GM20000 (cell line): ENCODE results near the gene CADPS2.

ENCODE experiments used
- DNase-seq: peaks from one replicate; pipeline ENCODE4 v3.0.0; 2012; ENCODE audit warnings: low spot score
- CTCF ChIP-seq: IDR thresholded peaks from 2 replicates; pipeline ENCODE4 v1.5.1; 2012; ENCODE audit warnings: mild to moderate bottlenecking, control low read depth; ENCODE audit errors: extremely low read depth, missing control alignments

Gene CADPS2

GRCh38 chr7:122676466-122676865 is 209.8 kb downstream of the CADPS2 start:
- no peak for TF ChIP-seq CTCF
- DNase-seq, result no peak

GRCh38 chr7:122675621-122676020 is 210.6 kb downstream of the CADPS2 start:
- DNase-seq, result no peak
- no peak for TF ChIP-seq CTCF

- no peak for TF ChIP-seq CTCF
- DNase-seq, result no peak
Measured at GRCh38 chr7:122675011-122675410, 211.2 kb downstream of the CADPS2 start.

GRCh38 chr7:122674502-122674901 is 211.8 kb downstream of the CADPS2 start:
- no peak for DNase-seq
- no peak for TF ChIP-seq CTCF

GRCh38 chr7:122673951-122674350 is 212.3 kb downstream of the CADPS2 start:
- no peak for TF ChIP-seq CTCF
- DNase-seq, result no peak

- no peak for TF ChIP-seq CTCF
- no peak for DNase-seq
Measured at GRCh38 chr7:122672536-122672935, 213.7 kb downstream of the CADPS2 start.

GRCh38 chr7:122663733-122664132 is 222.5 kb downstream of the CADPS2 start:
- TF ChIP-seq CTCF, result no peak
- DNase-seq, result no peak
